Measurements from ENCODE around the gene EHBP1.
"Not testable (repeated sequence)": the region's sequence is repeated elsewhere in the genome, so short reads cannot be mapped to it uniquely, and the experiment has no call there.

EHBP1 gene

GRCh38 chr2:62736899-62737559 lies 31.5 kb downstream of the EHBP1 start:
- DNase-seq (ENCODE audit: low spot score), result peak; percentile 45

- DNase-seq (ENCODE audit: low spot score), result no peak
Measured at GRCh38 chr2:62738981-62739936, 33.7 kb downstream of the EHBP1 start.

- DNase-seq (ENCODE audit: low spot score), result no peak
Measured at GRCh38 chr2:62740221-62740620, 34.7 kb downstream of the EHBP1 start.

GRCh38 chr2:62741127-62741526 lies 35.6 kb downstream of the EHBP1 start:
- no peak for DNase-seq (ENCODE audit: low spot score)

GRCh38 chr2:62741954-62742722 lies 36.6 kb downstream of the EHBP1 start:
- DNase-seq (ENCODE audit: low spot score), result peak; percentile 11

GRCh38 chr2:62743506-62743905 lies 38.0 kb downstream of the EHBP1 start:
- DNase-seq (ENCODE audit: low spot score), result peak; percentile 26

- no peak for DNase-seq (ENCODE audit: low spot score)
Measured at GRCh38 chr2:62744603-62745002, 39.1 kb downstream of the EHBP1 start.

- DNase-seq (ENCODE audit: low spot score), result no peak
Measured at GRCh38 chr2:62745891-62746481, 40.5 kb downstream of the EHBP1 start.

GRCh38 chr2:62747169-62747568 lies 41.7 kb downstream of the EHBP1 start:
- DNase-seq (ENCODE audit: low spot score), result no peak

GRCh38 chr2:62747876-62748275 lies 42.4 kb downstream of the EHBP1 start:
- no peak for DNase-seq (ENCODE audit: low spot score)

GRCh38 chr2:62749111-62749510 lies 43.6 kb downstream of the EHBP1 start:
- not testable (repeated sequence) for DNase-seq (ENCODE audit: low spot score)

- DNase-seq (ENCODE audit: low spot score), result no peak
Measured at GRCh38 chr2:62757029-62757428, 51.5 kb downstream of the EHBP1 start.

GRCh38 chr2:62760026-62760425 lies 54.5 kb downstream of the EHBP1 start:
- no peak for DNase-seq (ENCODE audit: low spot score)

- peak; percentile 62 for DNase-seq (ENCODE audit: low spot score)
Measured at GRCh38 chr2:62760555-62760954, 55.0 kb downstream of the EHBP1 start.

- DNase-seq (ENCODE audit: low spot score), result no peak
Measured at GRCh38 chr2:62765619-62766376, 60.3 kb downstream of the EHBP1 start.

- DNase-seq (ENCODE audit: low spot score), result no peak
Measured at GRCh38 chr2:62768615-62769014, 63.1 kb downstream of the EHBP1 start.

- no peak for DNase-seq (ENCODE audit: low spot score)
Measured at GRCh38 chr2:62770629-62771028, 65.1 kb downstream of the EHBP1 start.

- peak; percentile 51 for DNase-seq (ENCODE audit: low spot score)
Measured at GRCh38 chr2:62774555-62775366, 69.2 kb downstream of the EHBP1 start.

GRCh38 chr2:62775367-62775668 lies 69.8 kb downstream of the EHBP1 start:
- no peak for DNase-seq (ENCODE audit: low spot score)

GRCh38 chr2:62783679-62784078 lies 78.2 kb downstream of the EHBP1 start:
- DNase-seq (ENCODE audit: low spot score), result no peak

- DNase-seq (ENCODE audit: low spot score), result no peak
Measured at GRCh38 chr2:62784341-62784740, 78.8 kb downstream of the EHBP1 start.

All from kidney tubule cell (primary cell).